Measurements from ENCODE around the gene ZC3H12C.

The ZC3H12C gene

GRCh38 chr11:110160437-110160836 lies 67.2 kb downstream of the ZC3H12C start:
- TF ChIP-seq ZNF274 (IDR thresholded peaks at IDR 0.05; ENCODE audit: low read depth, low read length): no peak
- no peak overlapping the region for H3K4me3 ChIP-seq (ENCODE audit: low read length)

DNA sequence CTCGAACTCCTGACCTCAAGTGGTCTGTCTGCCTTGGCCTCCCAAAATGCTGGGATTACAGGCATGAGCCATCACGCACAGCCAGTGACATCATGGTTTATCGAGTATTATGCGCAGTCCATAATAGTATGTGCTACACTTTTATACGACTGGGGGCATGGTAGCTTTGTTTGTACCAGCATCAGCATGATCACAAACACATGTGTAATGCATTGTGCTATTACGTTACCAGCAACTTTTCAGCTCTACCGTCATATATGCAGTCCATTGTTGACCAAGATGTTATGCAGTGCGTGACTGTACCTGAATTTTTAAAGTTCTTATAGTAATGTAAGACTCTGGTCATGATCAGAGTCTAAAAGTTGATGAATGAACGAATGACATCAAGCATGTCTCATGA lies 67.9 kb downstream of the ZC3H12C start:
- H3K4me3 ChIP-seq (ENCODE audit: low read length): no peak overlapping the region
- TF ChIP-seq ZNF274 (IDR thresholded peaks at IDR 0.05; ENCODE audit: low read depth, low read length): no peak

DNA sequence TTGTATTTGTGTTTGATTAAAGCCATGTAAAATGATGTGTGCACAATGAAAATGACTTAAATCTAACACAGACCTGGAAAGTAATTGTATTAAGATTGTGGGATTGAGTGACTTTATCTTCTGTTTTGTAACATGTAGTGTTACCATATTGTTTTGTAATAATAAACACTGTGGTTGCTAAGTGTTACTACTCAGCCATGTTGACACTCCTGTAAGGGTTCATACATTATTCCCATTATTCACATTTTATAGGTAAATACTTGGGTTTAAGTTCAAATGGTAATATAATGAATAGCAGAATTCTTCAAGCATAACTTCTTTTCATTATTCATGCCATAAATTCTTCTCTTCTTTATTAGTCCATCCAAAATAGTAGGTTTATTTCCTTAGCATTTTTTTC lies 69.0 kb downstream of the ZC3H12C start:
- no peak for TF ChIP-seq ZNF274 (IDR thresholded peaks at IDR 0.05; ENCODE audit: low read depth, low read length)
- no peak overlapping the region for H3K4me3 ChIP-seq (ENCODE audit: low read length)

DNA sequence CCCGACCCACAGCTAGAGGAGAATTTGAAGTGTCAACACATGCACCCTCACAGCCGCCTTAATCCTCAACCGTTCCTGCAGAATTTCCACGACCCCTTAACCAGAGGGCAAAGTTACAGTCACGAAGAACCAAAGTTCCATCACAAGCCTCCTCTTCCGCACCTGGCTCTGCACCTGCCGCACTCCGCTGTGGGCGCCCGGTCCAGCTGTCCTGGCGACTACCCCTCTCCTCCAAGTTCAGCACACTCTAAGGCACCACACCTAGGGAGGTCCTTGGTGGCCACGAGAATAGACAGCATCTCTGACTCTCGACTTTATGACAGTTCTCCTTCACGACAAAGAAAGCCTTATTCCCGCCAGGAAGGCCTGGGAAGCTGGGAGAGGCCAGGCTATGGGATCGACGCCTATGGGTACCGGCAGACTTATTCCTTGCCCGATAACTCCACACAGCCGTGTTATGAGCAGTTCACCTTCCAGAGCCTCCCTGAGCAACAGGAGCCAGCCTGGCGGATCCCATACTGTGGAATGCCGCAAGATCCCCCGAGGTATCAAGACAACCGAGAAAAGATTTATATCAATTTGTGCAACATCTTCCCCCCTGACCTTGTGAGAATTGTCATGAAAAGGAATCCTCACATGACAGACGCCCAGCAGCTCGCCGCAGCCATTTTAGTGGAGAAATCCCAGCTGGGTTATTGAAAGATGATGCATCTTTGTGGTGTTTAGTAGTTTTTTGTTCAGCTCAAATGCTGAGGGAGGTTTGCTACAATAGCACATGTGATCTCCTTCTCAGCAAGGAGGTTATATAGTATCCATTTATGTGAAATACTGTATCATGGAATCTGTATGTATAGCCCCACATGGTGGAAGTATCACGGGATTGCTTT lies 72.1 kb downstream of the ZC3H12C start:
- no peak for TF ChIP-seq ZNF274 (IDR thresholded peaks at IDR 0.05; ENCODE audit: low read depth, low read length)
- no peak overlapping the region for H3K4me3 ChIP-seq (ENCODE audit: low read length)

GRCh38 chr11:110168033-110168803 lies 75.0 kb downstream of the ZC3H12C start:
- no peak overlapping the region for H3K4me3 ChIP-seq (ENCODE audit: low read length)
- TF ChIP-seq ZNF274 (IDR thresholded peaks at IDR 0.05; ENCODE audit: low read depth, low read length): no peak

DNA sequence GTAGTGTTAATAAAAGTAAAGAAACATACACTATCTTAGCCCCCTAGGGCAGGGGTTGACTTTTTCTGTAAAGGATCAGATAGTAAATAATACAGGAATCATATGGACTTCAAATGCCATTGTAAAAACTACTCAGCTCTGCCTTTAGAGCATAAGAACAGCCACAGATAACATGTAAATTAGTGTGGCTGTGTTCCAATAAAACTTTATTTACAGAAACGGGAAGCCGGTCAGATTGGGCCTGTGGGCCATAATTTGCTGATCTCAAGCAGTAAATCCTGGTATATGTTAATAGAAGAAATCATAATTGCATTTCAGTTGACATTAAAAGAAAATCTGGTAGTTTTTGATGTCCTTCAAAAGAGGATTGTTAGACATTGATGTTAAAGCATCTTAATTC lies 76.5 kb downstream of the ZC3H12C start:
- no peak overlapping the region for H3K4me3 ChIP-seq (ENCODE audit: low read length)
- TF ChIP-seq ZNF274 (IDR thresholded peaks at IDR 0.05; ENCODE audit: low read depth, low read length): no peak

GRCh38 chr11:110172468-110173065 lies 79.4 kb downstream of the ZC3H12C start:
- H3K4me3 ChIP-seq (ENCODE audit: low read length): no peak overlapping the region
- no peak for TF ChIP-seq ZNF274 (IDR thresholded peaks at IDR 0.05; ENCODE audit: low read depth, low read length)

DNA sequence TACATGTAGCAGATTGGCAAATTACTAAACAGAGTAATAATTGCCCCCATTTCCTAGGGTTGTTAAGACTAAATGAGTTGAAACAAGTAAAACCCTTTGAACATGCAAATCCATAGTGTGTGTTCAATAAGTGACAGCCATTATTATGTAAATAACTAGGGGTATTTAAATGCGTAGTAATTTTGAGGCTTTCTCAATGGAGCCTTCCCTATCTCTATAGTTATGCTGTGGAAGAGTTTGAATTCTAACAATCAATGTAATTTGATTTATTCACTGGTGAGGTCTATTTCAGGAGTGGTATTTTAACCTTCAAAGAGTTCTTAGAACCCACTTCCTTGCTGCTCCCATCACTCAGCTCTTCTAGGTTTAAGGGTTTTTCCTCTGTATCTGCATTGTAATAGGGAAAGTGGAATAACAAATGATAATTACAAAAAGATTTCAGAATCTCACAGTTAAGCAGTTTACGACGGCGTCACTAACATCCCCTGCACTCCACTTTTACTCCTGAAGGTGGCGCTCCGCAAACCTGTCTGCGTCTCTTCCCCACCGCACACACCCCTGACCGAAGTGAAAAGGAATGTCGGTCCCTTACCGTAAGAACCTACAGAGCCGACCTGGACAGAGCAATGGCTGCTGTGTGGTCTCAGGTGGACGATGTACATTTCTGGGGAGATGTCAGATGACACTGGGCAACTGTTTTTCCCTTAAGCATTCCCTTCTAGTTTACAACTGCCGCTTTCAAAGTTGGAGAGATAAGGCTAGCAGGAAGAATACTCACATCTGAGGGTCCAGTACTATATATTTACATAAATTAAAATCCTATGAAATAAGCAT lies 80.8 kb downstream of the ZC3H12C start:
- no peak for TF ChIP-seq ZNF274 (IDR thresholded peaks at IDR 0.05; ENCODE audit: low read depth, low read length)
- H3K4me3 ChIP-seq (ENCODE audit: low read length): no peak overlapping the region

GRCh38 chr11:110174645-110175310 lies 81.6 kb downstream of the ZC3H12C start:
- no peak overlapping the region for H3K4me3 ChIP-seq (ENCODE audit: low read length)
- TF ChIP-seq ZNF274 (IDR thresholded peaks at IDR 0.05; ENCODE audit: low read depth, low read length): no peak

DNA sequence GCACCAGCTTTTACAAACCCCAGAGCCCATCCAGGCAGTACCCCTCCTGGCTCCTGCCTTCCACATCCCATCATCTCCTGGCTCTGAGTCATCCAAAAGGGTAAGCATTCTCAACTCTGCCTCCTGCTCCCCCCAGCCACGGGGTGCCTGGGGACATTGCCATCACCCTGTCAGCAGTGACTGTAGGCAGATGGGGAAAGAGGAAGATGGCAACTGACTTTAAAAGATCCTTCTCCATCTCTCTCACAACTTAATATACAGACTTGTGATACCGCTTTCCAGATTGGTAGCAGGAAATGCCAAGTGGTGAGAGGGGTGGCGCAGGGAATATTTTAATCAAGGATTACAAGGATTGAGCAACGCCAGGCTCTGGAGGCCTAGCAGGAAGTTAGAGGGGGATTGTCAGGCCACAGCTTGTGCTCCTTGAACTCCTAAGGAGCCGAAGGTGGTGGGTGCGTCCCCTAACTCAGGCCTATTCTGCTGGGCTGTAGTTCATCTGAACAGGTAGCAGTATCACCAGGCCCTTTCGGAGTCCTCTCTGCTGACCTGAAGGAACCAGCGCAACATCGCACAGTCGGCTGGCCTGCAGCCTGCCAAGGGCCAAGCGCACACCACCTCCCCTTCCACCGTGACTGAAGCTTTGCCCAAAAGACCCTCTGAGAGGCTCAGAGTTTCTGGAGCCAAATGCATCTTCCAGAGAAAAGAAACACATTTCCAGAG lies 83.3 kb downstream of the ZC3H12C start:
- H3K4me3 ChIP-seq (ENCODE audit: low read length): no peak overlapping the region
- no peak for TF ChIP-seq ZNF274 (IDR thresholded peaks at IDR 0.05; ENCODE audit: low read depth, low read length)

DNA sequence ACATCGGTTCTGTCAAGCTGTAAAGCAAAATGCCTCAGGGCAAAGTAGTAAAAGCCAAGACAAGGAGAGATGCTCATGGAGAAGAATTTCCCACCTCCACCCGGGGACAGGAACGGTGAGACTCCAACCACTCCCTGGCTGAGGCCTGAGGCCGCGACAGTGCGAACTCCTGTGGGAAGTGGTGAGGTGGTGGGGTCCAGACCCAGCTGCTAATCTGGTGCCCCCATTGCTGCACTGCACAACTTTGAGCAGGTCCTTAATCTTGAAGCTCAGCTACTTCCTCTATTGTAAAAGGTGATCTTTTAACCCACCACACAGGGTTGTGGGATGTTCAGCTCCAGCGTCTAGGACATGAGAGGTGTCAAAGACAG lies 83.9 kb downstream of the ZC3H12C start:
- H3K4me3 ChIP-seq (ENCODE audit: low read length): no peak overlapping the region
- no peak for TF ChIP-seq ZNF274 (IDR thresholded peaks at IDR 0.05; ENCODE audit: low read depth, low read length)

- no peak overlapping the region for H3K4me3 ChIP-seq (ENCODE audit: low read length)
- no peak for TF ChIP-seq ZNF274 (IDR thresholded peaks at IDR 0.05; ENCODE audit: low read depth, low read length)
Observed at GRCh38 chr11:110179064-110179463, 85.9 kb downstream of the ZC3H12C start.

GRCh38 chr11:110182886-110183285 lies 89.7 kb downstream of the ZC3H12C start:
- no peak for TF ChIP-seq ZNF274 (IDR thresholded peaks at IDR 0.05; ENCODE audit: low read depth, low read length)
- no peak overlapping the region for H3K4me3 ChIP-seq (ENCODE audit: low read length)

Measured in GM08714 (cell line).